ENCODE measurements around the gene GH1.
"Not testable (repeated sequence)": the region's sequence is repeated elsewhere in the genome, so short reads cannot be mapped to it uniquely, and the experiment has no call there.

The GH1 gene

GRCh38 chr17:63925615-63926014, 7.0 kb upstream of the GH1 start:
- no peak for DNase-seq

DNA sequence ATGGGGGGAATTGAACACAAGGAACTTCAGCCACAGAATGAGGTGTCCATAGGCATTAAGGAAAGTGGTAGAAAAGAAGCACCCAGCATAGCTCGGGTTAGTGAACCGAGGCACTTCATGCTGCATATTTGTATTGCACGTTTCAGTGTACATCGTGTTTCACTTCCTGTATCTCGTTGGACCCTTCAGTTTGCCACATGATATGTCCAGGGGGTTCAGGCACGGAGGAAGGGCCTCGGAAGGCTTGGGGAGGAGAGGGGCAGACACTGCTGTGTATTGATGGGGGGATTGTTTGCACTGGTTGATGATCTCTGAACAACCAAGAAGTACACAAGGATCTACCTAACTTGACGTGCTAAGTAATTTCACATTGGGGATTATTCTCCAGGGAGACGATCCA, 3.8 kb upstream of the GH1 start:
- DNase-seq, result not testable (repeated sequence)

DNA sequence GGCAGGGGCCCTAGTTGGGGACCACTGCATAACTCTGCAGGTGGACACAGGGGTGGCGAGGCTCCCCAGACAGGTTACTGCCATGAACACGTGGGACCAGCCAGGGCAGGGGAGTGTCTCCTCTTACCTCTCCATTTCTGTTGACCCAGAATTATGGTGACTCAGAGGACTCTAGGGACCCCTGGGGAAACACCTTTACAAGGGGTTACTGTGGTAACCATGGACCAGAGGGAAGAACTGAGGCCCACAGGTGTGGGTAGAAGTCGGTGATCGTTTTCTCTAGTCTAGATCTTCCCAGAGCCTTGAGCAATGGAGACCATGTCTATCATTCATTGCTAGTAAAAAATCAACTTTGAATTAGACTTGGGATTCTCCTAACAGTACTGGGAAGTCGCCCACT, 2.1 kb upstream of the GH1 start:
- not testable (repeated sequence) for DNase-seq

GRCh38 chr17:63920050-63920449, 1.4 kb upstream of the GH1 start:
- DNase-seq, result not testable (repeated sequence)

GRCh38 chr17:63919311-63919723, 678 bp upstream of the GH1 start:
- peak; percentile 71 for DNase-seq

DNA sequence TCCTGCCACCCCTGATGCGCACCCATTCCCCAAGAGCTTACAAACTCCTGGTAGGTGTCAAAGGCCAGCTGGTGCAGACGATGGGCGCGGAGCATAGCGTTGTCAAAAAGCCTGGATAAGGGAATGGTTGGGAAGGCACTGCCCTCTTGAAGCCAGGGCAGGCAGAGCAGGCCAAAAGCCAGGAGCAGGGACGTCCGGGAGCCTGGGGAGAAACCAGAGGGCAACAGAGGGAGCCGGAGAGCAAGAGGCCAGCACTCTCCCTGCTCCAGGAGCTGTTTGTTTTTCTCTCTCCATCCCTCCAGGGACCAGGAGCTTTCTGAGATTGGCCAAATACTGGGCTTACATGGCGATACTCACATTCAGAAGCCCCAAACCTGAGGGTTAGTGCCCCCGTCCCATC, 334 bp downstream of the GH1 start:
- DNase-seq, result no peak

DNA sequence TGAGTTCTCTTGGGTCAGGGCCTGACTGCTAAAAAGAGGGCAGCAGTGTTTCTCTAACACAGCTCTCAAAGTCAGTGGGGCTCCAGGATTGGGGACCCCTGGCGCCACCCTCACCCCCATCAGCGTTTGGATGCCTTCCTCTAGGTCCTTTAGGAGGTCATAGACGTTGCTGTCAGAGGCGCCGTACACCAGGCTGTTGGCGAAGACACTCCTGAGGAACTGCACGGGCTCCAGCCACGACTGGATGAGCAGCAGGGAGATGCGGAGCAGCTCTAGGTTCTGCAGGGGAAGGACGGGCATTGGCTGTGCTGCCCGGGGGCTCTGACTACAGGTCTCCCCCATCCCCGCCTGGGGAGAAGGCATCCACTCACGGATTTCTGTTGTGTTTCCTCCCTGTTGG, 993 bp downstream of the GH1 start:
- no peak for DNase-seq

DNA sequence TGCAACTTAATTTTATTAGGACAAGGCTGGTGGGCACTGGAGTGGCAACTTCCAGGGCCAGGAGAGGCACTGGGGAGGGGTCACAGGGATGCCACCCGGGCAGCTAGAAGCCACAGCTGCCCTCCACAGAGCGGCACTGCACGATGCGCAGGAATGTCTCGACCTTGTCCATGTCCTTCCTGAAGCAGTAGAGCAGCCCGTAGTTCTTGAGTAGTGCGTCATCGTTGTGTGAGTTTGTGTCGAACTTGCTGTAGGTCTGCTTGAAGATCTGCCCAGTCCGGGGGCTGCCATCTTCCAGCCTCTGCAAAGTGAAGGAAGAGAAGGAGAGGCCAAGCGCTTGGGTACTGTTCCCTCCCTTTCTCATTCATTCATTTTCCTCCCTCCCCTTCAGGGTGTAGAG, 1.4 kb downstream of the GH1 start:
- not testable (repeated sequence) for DNase-seq

DNA sequence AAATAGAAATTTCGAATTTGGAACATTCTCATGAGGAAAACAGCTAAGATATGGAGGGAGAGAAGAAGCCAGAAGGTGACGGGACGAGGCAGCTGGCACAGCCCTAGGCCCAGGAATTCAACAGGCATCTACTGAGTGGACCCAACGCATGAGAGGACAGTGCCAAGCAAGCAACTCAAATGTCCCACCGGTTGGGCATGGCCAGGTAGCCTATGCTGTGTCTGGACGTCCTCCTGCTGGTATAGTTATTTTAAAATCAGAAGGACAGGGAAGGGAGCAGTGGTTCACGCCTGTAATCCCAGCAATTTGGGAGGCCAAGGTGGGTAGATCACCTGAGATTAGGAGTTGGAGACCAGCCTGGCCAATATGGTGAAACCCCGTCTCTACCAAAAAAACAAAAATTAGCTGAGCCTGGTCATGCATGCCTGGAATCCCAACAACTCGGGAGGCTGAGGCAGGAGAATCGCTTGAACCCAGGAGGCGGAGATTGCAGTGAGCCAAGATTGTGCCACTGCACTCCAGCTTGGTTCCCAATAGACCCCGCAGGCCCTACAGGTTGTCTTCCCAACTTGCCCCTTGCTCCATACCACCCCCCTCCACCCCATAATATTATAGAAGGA, 2.0 kb downstream of the GH1 start:
- no peak for DNase-seq

- not testable (repeated sequence) for DNase-seq
Observed at GRCh38 chr17:63915753-63916152, 2.9 kb downstream of the GH1 start.

DNA sequence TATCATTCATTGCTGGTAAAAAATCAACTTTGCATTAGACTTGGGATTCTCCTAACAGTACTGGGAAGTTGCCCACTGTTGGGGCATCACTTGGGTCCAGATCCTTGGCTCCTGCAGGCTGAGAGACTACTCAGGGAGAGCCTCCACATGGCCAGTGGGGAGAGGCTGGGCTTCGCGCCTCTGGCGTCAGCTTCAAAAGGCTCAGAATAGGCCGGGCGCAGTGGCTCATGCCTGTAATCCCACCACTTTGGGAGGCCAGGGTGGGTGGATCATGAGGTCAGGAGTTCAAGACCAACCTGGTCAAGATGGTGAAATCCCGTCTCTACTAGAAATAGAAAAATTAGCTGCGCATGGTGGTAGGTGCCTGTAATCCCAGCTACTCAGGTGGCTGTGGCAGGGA, 4.2 kb downstream of the GH1 start:
- DNase-seq, result no peak

DNA sequence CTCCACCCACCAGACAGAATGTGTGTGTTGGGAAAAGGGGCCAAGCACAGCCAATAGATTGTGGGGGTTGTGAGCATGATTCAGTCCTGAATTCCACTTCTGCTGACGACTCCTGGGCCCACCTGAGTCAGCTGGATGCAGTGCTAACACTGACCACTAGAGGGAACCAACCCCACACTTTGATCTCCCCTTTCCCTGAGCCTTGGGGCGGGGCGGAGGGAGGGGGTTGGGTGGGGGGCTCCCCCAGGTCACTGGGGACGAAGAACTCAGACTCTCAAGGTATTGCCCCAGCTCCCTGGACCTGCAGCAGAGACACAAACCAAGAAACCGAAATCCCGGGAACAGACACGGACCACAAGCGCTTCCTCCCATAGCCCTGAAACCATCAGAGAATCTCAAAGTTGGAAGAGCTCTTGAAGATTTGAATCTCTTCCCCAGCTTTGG, 7.0 kb downstream of the GH1 start:
- peak; percentile 44 for DNase-seq

- DNase-seq, result no peak
Observed at GRCh38 chr17:63911041-63911635, 7.5 kb downstream of the GH1 start, which contains the start of gene CSHL1. Gene CSHL1 (minus strand): TSS chr17:63911258. CDS start chr17:63911196, 62 bp downstream.

- DNase-seq, result no peak
Observed at GRCh38 chr17:63910096-63910495, 8.5 kb downstream of the GH1 start.

DNA sequence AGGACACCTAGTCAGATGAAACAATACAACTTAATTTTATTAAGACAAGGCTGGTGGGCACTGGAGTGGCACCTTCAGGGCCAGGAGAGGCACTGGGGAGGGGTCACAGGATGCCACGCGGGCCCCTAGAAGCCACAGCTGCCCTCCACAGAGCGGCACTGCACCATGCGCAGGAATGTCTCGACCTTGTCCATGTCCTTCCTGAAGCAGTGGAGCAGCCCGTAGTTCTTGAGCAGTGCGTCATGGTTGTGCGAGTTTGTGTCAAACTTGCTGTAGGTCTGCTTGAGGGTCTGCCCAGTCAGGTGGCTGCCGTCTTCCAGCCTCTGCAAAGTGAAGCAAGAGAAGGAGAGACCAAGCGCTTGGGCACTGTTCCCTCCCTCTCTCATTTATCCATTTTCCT, 9.1 kb downstream of the GH1 start:
- DNase-seq, result not testable (repeated sequence)

GRCh38 chr17:63907161-63907778, 11.4 kb downstream of the GH1 start:
- not testable (repeated sequence) for DNase-seq

DNA sequence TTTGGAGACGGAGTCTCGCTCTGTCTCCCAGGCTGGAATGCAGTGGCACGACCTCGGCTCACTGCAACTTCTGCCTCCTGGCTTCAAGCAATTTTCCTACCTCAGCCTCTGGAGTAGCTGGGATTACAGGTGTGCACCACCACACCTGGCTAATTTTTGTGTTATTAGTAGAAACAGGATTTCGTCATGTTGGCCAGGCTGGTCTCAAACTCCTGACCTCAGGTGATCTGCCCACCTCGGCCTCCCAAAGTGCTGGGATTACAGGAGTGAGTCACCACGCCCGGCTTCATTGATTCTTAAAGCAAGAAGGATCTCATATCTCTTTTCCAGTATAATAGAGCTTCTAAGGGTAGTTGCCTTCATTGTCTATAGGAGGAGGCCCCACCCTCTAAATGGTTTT, 13.8 kb downstream of the GH1 start:
- DNase-seq, result not testable (repeated sequence)

- DNase-seq, result peak; percentile 36
Observed at GRCh38 chr17:63903787-63904201, 14.8 kb downstream of the GH1 start.

- not testable (repeated sequence) for DNase-seq
Observed at GRCh38 chr17:63901971-63902370, 16.7 kb downstream of the GH1 start.

DNA sequence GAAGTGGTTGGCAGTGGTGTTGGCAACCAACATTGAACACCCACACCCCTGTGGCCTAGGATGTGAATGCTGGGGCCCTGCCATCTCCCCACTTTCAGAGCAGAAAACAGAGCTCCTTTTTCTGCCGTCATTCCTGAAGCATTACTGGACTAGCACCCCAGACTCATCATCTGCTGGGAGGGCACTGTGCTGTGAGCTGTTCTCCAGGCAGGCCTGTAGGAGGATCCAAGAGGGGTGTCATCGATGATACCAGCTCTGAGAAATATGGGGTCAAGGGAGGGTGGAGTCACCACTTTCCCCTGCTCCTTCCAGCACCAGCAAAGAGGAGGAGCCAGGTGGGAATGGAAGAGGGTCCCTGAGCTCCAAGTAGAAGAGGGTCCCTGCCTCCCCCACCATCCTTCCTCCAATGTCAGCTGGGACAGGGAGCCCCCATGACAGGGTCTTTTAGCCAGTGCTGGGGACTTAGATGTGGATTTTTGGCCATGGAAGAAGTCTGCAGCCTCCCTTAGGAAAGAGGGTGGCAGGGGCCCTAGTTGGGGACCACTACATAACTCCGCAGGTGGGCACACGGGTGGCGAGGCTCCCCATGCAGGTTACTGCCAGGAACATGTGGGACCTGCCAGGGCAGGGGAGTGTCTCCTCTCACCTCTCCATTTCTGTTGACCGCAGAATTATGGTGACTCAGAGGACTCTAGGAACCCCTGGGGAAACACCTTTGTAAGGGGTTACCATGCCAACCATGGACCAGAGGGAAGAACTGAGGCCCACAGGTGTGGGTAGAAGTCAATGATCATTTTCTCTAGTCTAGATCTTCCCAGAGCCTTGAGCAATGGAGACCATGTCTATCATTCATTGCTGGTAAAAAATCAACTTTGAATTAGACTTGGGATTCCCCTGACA, 19.5 kb downstream of the GH1 start:
- DNase-seq, result peak; percentile 33

- not testable (repeated sequence) for DNase-seq
Observed at GRCh38 chr17:63896524-63897354, 21.9 kb downstream of the GH1 start, which contains the start of gene CSH1. Gene CSH1 (minus strand): TSS chr17:63896574. CDS start chr17:63896511, 63 bp downstream.

DNA sequence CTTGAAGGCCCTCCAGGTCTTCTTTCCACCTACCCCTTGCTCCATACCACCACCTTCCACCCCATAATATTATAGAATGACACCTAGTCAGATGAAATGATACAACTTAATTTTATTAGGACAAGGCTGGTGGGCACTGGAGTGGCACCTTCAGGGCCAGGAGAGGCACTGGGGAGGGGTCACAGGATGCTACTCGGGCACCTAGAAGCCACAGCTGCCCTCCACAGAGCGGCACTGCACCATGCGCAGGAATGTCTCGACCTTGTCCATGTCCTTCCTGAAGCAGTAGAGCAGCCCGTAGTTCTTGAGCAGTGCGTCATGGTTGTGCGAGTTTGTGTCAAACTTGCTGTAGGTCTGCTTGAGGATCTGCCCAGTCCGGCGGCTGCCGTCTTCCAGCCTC, 23.8 kb downstream of the GH1 start:
- DNase-seq, result not testable (repeated sequence)
